ENCODE measurements around the gene SELENOF. TPM values are rescaled to one million over a fixed set of nuclear protein-coding genes. Genes with fewer than 3 reads are reported as not detected.
"Not testable (repeated sequence)": the region's sequence is repeated elsewhere in the genome, so short reads cannot be mapped to it uniquely, and the experiment has no call there.

Gene SELENOF
- total RNA-seq, 1 experiment from 2014 or later = 321 TPM

GRCh38 chr1:86814118-86814517 lies 99.8 kb downstream of the SELENOF start:
- not testable (repeated sequence) for DNase-seq (ENCODE audit: low read depth)

Other genes with a start within 250 kb of the SELENOF start
- gene SH3GLB1, start 209.6 kb downstream of the SELENOF start, total RNA-seq (2014; rRNA removed; shearing (Covaris generic)) = 45.6 and 53.6 TPM in 2 replicates
- gene HS2ST1, start 509 bp upstream of the SELENOF start, total RNA-seq (2014; rRNA removed; shearing (Covaris generic)) = 25.1 and 27.5 TPM in 2 replicates

Data from RPMI7951 (cell line).